Stomach (tissue), 4 donors: ENCODE measurements around the gene TMCC2.

ENCODE experiments used
- EP300 ChIP-seq: sonication (generic); formaldehyde crosslinking; IDR thresholded peaks from one replicate; pipeline ENCODE4 v1.6.1; 2017; ENCODE audit warnings: antibody characterized with exemption
- POLR2A ChIP-seq, 4 donors: fragments of 450-650 bp; IDR thresholded peaks; one replicate each; pipeline ENCODE4 v1.6.1; 2016; ENCODE audit warnings: antibody characterized with exemption in 4 of 4, control low read depth in 2 of 4, mild to moderate bottlenecking in 1 of 4, moderate library complexity in 1 of 4
- POLR2AphosphoS5 ChIP-seq, 3 donors: sonication (generic); formaldehyde crosslinking; IDR thresholded peaks; one replicate each; pipeline ENCODE4 v1.6.1; 2016; ENCODE audit warnings: antibody characterized with exemption in 3 of 3
- TF ChIP-seq, protein P1 (sequence below), 7 experiments: fragments of 450-650 bp in 4 of 7; fragments of 200-600 bp in 3 of 7; sonication (generic) in 3 of 7; IDR thresholded peaks; one replicate each; pipeline ENCODE4 v1.5.1; 2016 to 2019; ENCODE audit warnings: antibody characterized with exemption in 7 of 7, control low read depth in 2 of 7, mild to moderate bottlenecking in 1 of 7

- TF ChIP-seq EP300 (no peak), POLR2A (IDR thresholded peaks at IDR 0.05) (no peak), POLR2AphosphoS5 (IDR thresholded peaks at IDR 0.05) (no peak)
- TF ChIP-seq, protein P1, sequence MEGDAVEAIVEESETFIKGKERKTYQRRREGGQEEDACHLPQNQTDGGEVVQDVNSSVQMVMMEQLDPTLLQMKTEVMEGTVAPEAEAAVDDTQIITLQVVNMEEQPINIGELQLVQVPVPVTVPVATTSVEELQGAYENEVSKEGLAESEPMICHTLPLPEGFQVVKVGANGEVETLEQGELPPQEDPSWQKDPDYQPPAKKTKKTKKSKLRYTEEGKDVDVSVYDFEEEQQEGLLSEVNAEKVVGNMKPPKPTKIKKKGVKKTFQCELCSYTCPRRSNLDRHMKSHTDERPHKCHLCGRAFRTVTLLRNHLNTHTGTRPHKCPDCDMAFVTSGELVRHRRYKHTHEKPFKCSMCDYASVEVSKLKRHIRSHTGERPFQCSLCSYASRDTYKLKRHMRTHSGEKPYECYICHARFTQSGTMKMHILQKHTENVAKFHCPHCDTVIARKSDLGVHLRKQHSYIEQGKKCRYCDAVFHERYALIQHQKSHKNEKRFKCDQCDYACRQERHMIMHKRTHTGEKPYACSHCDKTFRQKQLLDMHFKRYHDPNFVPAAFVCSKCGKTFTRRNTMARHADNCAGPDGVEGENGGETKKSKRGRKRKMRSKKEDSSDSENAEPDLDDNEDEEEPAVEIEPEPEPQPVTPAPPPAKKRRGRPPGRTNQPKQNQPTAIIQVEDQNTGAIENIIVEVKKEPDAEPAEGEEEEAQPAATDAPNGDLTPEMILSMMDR (IDR thresholded peaks at IDR 0.05): no peak
These were observed 65.8 kb downstream of the TMCC2 start for GRCh38 chr1:205293350-205294074.
